Ecto neural progenitor cell (in vitro differentiated cells): ENCODE results near the gene KRT73.

Source experiments
- DNase-seq: peaks from one replicate; pipeline ENCODE4 v3.0.0-alpha.2; 2018; ENCODE audit warnings: low spot score

Gene KRT73

DNA sequence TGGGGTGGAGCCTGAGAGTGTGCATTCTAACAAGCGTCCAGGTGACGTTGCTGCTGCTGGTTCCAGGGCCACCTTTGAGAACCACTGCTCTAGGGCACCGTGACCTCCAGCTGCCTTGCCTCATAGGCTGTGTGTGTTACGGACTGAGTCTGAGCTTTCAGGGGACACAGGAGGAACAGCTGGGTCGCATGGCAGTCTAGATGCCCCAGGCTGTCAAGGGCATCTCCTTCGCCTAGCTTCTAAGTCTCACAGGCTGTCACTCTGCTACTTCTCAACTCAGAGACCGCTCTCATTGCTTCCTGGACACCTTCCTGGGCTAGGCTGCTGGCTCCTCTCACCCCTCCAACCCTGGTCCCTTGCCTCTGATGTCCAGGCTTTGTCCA lies 965 bp downstream of the KRT73 start:
- peak; percentile 42 for DNase-seq

- DNase-seq = peak; percentile 38
Measured at GRCh38 chr12:52616680-52617402, 1.5 kb downstream of the KRT73 start.

DNA sequence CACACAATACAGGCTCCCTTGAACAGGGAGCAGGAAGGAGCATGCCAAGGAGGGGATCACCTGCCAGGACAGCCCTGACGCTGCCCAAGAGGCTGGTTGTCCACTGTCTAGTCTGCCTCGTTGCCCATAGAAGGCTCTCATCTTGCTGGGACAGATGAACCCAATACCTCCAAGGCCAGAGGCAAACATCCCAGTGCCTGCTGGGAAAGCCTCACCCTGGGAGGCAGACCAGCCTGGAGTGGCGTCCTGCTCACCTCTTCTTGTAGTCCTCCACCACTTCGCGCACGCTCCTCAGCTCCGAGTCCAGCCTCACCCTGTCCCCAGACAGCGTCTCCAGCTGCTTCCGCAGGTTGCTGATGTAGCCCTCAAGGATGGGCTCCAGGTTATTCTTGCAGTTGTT lies 2.4 kb downstream of the KRT73 start:
- peak; percentile 42 for DNase-seq

GRCh38 chr12:52615208-52615868 lies 3.0 kb downstream of the KRT73 start:
- peak; percentile 24 for DNase-seq

DNA sequence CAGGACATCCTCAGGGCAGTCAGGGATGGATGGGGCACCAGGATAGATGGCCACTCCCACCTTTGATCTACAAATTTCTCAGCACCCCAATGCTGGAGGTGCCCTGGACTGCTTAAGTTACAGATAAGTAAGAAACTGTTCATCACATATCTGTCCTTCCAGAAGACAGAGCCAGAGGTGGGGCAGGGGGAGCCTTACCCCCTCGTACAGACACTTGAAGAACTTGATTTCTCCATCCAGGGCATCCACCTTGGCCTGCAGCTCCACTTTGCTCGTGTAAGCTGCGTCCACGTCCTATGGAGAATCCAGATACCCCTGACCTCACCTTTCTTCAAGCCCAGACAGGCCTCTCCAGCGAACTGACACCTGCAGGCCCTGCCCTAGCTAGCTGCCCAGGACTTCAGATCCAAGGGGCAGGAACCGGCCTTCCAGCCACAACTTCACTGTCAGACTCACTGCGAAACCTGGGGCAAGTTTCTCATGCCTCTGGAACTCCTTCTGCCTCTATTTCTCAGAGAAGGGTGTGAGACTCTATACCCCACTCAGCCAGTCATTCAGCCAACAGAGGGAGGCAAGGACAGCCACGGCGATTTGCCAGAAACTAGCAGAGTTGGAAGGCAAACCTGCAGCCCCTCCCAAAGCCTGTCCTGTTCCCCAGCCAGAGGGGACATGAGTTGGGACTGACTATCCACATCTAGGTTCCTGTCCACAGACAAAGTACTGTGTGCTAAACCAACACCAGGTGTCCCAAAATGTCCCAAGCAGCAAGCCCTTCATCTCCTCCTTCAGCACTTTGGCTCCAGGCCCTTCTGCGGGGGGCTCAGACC lies 3.8 kb downstream of the KRT73 start:
- peak; percentile 39 for DNase-seq

DNA sequence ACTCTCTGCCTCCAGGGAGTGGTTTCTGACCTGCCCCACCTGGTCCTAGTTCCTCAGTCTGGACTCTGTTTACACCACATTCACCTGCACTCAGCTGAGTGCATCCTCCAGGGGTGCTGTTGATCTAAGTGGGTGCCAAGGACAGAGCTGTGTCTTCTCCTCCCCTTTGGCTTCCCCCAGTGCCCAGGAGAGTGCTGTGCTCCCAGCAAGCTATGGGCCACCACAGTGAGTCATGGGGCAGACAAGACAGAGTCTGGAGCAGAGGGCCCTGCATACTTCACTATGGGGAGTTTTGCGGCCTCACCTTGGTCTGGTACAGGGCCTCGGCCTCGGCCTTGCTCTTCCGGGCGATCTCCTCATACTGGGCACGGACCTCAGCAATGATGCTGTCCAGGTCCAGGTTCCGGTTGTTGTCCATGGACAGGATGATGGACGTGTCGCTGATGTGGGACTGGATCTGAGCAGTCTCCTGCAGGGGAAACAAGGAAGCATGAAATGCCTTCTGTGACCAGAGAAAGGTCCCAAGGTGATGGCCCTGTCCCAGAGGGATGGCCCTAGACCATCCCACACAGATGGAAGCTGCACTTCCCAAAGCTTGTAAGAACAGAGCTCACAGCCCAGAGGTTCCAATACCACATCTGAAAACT lies 4.9 kb downstream of the KRT73 start:
- peak; percentile 31 for DNase-seq

- DNase-seq = peak; percentile 17
Measured at GRCh38 chr12:52612431-52613383, 5.7 kb downstream of the KRT73 start.

DNA sequence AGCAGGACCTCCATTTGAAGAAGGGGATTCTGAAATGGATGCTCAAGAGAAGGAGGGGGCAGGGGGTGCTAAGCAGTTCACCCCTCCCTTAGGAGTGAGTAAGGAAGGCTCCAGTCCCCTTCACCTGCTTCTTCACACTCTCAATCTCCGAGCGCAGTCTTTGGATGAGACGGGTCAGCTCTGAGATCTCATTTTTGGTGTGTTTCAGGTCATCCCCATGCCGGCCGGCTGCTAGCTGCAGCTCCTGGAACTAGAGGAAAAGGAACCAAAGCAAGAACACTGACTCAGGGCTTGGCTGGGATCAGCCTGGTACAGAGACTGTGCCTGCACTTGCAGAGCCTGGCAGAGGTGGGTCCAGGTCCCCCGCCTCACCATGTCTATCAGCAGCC lies 7.3 kb downstream of the KRT73 start:
- DNase-seq = peak; percentile 43

DNA sequence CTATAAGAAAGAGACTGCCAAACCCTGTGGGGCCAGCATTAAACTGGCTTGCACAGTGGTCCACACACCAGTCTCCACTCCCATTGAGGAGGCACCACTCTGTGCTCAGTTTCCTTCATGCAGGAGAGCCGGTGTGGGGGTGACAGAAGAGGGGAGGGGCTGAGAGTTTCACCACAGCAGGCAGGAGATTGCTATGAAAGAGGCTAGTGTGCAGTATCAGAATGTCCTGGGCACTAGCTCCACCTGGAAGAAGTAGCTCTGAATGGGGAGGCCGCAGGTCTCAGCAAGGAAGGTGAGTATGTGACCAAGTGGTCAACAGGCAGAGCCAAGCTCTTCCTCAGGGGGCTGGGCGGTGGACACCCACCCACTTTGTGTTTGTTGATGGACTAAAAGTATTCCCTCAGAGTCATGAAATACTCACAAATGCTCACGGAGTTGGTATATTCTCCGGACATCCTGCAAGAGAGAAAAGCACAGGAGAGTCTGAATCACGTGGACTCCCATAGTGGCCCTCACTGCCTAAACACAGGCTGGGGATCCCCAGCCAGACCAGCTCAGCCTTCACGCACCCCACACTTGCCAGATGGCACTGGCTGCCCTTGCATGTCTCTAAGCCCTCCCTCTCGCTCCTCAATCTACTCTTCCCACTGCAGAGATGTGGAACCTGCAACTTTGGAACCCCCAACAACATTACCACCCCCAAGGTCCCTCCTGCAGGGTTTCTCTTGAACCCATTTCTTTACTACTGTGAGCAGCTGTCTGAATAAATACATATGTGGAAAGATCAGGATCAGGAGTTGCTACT lies 9.3 kb downstream of the KRT73 start:
- peak; percentile 34 for DNase-seq

DNA sequence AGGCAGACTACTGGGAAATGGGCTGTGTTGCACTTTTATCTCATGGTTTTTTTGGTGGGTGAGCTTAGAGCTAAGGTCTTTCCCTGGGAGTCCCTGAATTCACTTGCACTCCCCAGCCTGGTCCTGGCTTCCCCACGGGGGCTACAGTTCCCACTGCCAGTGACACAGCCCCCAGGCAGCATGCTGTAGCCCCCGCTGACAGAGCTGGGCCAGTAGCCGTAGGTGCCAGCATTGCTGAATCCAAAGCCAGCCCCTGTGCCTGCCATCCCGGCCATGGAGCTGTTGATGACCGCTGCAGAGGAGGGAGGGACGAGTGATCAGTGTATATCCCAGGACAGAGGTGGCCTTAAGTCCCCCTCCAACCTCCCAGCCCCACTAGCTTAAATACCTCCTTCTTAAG lies 10.2 kb downstream of the KRT73 start:
- peak; percentile 40 for DNase-seq

GRCh38 chr12:52607314-52607713 lies 11.0 kb downstream of the KRT73 start:
- no peak for DNase-seq

- peak; percentile 20 for DNase-seq
Measured at GRCh38 chr12:52606581-52607218, 11.7 kb downstream of the KRT73 start.

- no peak for DNase-seq
Measured at GRCh38 chr12:52606096-52606495, 12.3 kb downstream of the KRT73 start.

- DNase-seq = peak; percentile 21
Measured at GRCh38 chr12:52605542-52605941, 12.8 kb downstream of the KRT73 start.

GRCh38 chr12:52604859-52605258 lies 13.5 kb downstream of the KRT73 start:
- peak; percentile 33 for DNase-seq

DNA sequence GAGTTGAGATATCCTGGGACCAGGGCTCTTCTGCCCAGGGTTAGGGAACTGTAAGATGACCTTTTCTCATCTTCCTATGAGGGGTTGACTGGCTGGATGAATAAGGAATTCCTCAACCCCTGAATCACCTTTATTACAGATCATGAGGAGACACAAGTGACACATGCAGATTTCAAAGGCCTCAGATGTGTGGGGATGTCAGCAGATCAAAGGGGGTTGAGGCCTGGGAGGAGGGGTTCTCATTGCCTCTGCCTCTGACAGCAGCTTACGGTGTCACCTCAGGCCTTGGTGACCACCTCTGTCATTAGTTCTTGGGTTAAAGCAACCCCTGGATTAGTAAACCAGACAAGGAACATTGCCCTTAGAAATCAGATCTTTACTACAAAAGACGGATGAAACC lies 15.0 kb downstream of the KRT73 start:
- no peak for DNase-seq

- peak; percentile 30 for DNase-seq
Measured at GRCh38 chr12:52602552-52602951, 15.8 kb downstream of the KRT73 start.

DNA sequence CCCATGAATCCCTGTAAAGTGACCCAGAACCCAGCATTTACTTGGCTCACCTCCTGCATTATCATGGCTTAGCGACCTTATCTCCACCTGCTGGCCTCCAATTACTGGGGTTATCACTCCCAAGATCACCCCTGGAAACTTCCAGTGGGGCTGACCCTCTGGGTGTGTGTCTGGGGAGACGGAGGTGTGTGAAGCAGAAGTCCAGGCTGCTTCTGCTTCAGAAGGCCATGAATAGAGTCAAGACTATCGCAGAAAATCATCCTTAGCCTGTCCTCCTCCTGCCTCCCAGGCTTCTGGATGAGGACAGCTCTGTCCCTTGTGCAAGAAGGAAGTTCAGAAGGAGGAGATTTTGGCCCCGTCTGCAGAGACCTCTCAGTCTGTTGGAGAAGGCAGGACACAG lies 16.7 kb downstream of the KRT73 start:
- peak; percentile 36 for DNase-seq

DNA sequence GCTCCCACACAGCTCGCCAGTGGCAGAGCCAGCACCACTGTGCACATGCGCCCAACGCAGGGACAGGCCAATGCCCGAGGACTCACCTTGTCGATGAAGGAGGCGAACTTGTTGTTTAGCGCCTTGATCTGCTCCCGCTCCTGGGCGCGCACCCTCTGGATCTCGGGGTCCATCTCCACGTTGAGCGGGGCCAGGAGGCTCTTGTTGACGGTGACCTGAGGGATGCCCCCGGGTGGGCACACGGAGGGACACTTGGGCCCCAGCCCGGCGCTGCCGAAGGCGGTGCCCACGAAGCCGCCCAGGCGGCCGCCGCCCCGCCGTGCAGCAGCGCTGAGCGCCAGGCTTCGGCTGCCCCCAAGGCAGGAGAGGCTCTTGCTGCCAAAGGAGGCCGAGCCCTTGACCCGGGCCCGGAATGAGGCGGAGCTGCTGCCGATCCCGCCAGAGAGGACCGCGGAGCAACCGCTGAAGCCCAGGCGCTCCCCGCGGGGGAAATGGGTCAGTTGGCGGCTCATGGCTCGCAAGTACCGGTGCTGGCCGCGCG lies 17.3 kb downstream of the KRT73 start, which contains the start of gene KRT72:
TSS of gene KRT72 (minus strand) at position 523 of the 541 bp plus-strand sequence. CDS start at position 512, 11 bp downstream.
- DNase-seq = peak; percentile 43
